ENCODE measurements around the gene HINFP. TPM values are rescaled to one million over a fixed set of nuclear protein-coding genes. Genes with fewer than 3 reads are reported as not detected.

HINFP gene
- total and polyA plus RNA-seq, 2 of the 4 experiments (the other 2 are of a cell fraction) = 9.1 to 15.3 TPM

DNA sequence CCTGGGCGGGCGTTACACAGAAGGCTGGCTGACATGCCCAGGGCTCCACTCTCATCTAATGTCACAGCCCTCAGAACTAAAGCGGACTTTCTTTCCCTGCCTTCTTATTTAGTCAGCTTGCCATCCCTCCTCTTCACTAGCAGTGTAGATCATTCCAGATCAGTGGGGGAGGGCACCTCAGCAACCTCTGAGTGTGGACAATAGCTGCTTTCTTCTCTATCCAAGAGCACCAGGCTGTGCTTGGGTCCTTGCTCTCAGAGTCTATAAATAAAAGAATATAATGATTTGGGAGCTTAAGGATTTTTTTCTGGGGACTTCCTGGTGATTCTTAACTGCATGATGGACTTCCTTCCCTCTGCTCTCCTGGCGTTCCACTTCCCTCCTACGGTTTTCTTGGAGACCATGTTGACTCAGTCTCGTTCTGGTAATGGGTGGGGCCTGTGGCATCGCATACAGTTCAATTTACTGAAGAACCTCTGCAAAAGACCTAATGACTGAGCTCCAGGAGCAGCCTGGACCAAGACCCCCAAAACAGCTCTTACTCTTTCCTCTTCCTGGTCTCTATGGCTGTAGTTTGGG is 39.6 kb upstream of the HINFP start:
- Histone ChIP-seq H3K9me1 (ENCODE audit: insufficient read depth, low read length) (no peaks in the 10 kb centered on the region), H3K14ac (replicated peaks; ENCODE audit: low read depth, low read length) (no peak overlapping the region), H2AK5ac (ENCODE audit: low read depth, low read length) (no peak overlapping the region), H3K27me3 (ENCODE audit: control insufficient read depth, insufficient read depth, low read length) (no peaks in the 10 kb centered on the region), H3K4me1 (ENCODE audit: control insufficient read depth, insufficient read depth, low read length) (peaks cover 5% of the 10 kb centered on the region), H2AK9ac (replicated peaks; ENCODE audit: low read depth, low read length, poor library complexity) (no peak overlapping the region), H3K36me3 (ENCODE audit: control insufficient read depth, insufficient read depth, low read length) (peaks cover 43% of the 10 kb centered on the region), H4K8ac (ENCODE audit: low read depth in 2 of 2, low read length in 2 of 2) (no peak overlapping the region), H2BK5ac (ENCODE audit: low read depth, low read length, poor library complexity, severe bottlenecking) (no peak overlapping the region), H2BK120ac (ENCODE audit: low read depth, low read length) (no peak overlapping the region), H2BK15ac (ENCODE audit: low read depth, low read length) (no peak overlapping the region), H4K5ac (ENCODE audit: low read depth, low read length) (no peak overlapping the region), H2AFZ (replicated peaks; ENCODE audit: low read length, poor library complexity) (no peak overlapping the region), H3K4me3 (ENCODE audit: insufficient read depth, low read depth, low read length) (no peak overlapping the region), H3K18ac (ENCODE audit: low read depth, low read length) (no peak overlapping the region), H3K56ac (ENCODE audit: extremely low read depth, insufficient read depth, low read length) (no peak overlapping the region), H3K4me2 (ENCODE audit: low read depth, low read length) (no peak overlapping the region), H2BK20ac (ENCODE audit: low read depth, low read length) (no peak overlapping the region), H3K27ac (ENCODE audit: insufficient read depth, low read length) (no peak overlapping the region), H3K9ac (ENCODE audit: low read depth, low read length) (no peak overlapping the region), H3K23ac (ENCODE audit: low read depth, low read length) (no peak overlapping the region), H3K79me1 (ENCODE audit: low read depth in 1 of 2, low read length in 2 of 2) (peaks cover 11 to 12% of the 10 kb centered on the region in 2 experiments; a peak in 3 of 4 replicates), H3K4ac (ENCODE audit: low read depth, low read length) (no peak overlapping the region), H4K20me1 (ENCODE audit: insufficient read depth, low read length) (no peaks in the 10 kb centered on the region), H3K9me3 (ENCODE audit: control insufficient read depth, insufficient read depth, low read length) (no peaks in the 10 kb centered on the region), H4K91ac (ENCODE audit: insufficient read depth, low read depth, low read length) (no peak overlapping the region)
- DNase-seq = no peak
- intact Hi-C loops (cut with micrococcal nuclease) = no loop called here
- CTCF ChIA-PET = no interaction called here
- TF ChIP-seq FOS (IDR thresholded peaks at IDR 0.05; ENCODE audit: low read depth, low read length) = no peak
- no peak for TF ChIP-seq POLR2A (IDR thresholded peaks at IDR 0.05; ENCODE audit: low read depth, low read length)
- TF ChIP-seq RFX5 (IDR thresholded peaks at IDR 0.05; ENCODE audit: low read depth, low read length) = no peak
- no peak for TF ChIP-seq MAZ (IDR thresholded peaks at IDR 0.05; ENCODE audit: borderline replicate concordance, low read depth, low read length)
- TF ChIP-seq CHD1 (IDR thresholded peaks at IDR 0.05; ENCODE audit: low read depth, low read length) = no peak
- TF ChIP-seq, protein P1, sequence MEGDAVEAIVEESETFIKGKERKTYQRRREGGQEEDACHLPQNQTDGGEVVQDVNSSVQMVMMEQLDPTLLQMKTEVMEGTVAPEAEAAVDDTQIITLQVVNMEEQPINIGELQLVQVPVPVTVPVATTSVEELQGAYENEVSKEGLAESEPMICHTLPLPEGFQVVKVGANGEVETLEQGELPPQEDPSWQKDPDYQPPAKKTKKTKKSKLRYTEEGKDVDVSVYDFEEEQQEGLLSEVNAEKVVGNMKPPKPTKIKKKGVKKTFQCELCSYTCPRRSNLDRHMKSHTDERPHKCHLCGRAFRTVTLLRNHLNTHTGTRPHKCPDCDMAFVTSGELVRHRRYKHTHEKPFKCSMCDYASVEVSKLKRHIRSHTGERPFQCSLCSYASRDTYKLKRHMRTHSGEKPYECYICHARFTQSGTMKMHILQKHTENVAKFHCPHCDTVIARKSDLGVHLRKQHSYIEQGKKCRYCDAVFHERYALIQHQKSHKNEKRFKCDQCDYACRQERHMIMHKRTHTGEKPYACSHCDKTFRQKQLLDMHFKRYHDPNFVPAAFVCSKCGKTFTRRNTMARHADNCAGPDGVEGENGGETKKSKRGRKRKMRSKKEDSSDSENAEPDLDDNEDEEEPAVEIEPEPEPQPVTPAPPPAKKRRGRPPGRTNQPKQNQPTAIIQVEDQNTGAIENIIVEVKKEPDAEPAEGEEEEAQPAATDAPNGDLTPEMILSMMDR (conservative IDR thresholded peaks at IDR 0.05; ENCODE audit: low read depth, low read length) = no peak
- dilution Hi-C loops (cut with HindIII; ENCODE audit: low sequenced_read_pairs, unreplicated experiment) = no loop called here
- BruUV-seq (replicated peaks) = no TSS peak
- POLR2A ChIA-PET (ENCODE audit: unreplicated experiment) = no interaction called here
- in situ Hi-C loops (cut with MboI; ENCODE audit: low sequenced_read_pairs) = no loop called here
- WGBS, 2 experiments (ENCODE audit: extremely low coverage in 2 of 2, insufficient read length in 1 of 2) = no CpG with 5 or more reads among the region's 7 CpGs
- no peak for ATAC-seq (ENCODE audit: low read depth)

Measured in IMR-90 (cell line).